Ishikawa (cell line): ENCODE results near the gene TNS3.

Experiments used
- CEBPB ChIP-seq: IDR thresholded peaks from 2 replicates; pipeline ENCODE4 v1.6.1; 2012
- CREB1 ChIP-seq: IDR thresholded peaks from 2 replicates; pipeline ENCODE4 v1.6.1; 2012; ENCODE audit warnings: low read depth
- EGR1 ChIP-seq: IDR thresholded peaks from 2 replicates; pipeline ENCODE4 v1.6.1; 2012
- EP300 ChIP-seq: IDR thresholded peaks from 2 replicates; pipeline ENCODE4 v1.6.1; 2012; ENCODE audit warnings: borderline replicate concordance
- FOXM1 ChIP-seq: IDR thresholded peaks from 2 replicates; pipeline ENCODE4 v1.6.1; 2012; ENCODE audit warnings: low read depth, borderline replicate concordance
- MAX ChIP-seq: IDR thresholded peaks from 2 replicates; pipeline ENCODE4 v1.6.1; 2012
- NFIC ChIP-seq: IDR thresholded peaks from 2 replicates; pipeline ENCODE4 v1.6.1; 2012
- RAD21 ChIP-seq: IDR thresholded peaks from 2 replicates; pipeline ENCODE4 v1.6.1; 2012; ENCODE audit warnings: low read depth
- REST ChIP-seq: IDR thresholded peaks from 2 replicates; pipeline ENCODE4 v1.6.1; 2012; ENCODE audit warnings: low read depth, mild to moderate bottlenecking
- TAF1 ChIP-seq: IDR thresholded peaks from 2 replicates; pipeline ENCODE4 v1.6.1; 2012; ENCODE audit warnings: low read depth, mild to moderate bottlenecking
- TCF12 ChIP-seq: IDR thresholded peaks from 2 replicates; pipeline ENCODE4 v1.6.1; 2012; ENCODE audit warnings: low read depth
- TEAD4 ChIP-seq: IDR thresholded peaks from 2 replicates; pipeline ENCODE4 v1.6.1; 2012
- USF1 ChIP-seq: IDR thresholded peaks from 2 replicates; pipeline ENCODE4 v1.6.1; 2012
- YY1 ChIP-seq: IDR thresholded peaks from 2 replicates; pipeline ENCODE4 v1.6.1; 2012; ENCODE audit warnings: low read depth
- ZBTB7A ChIP-seq: IDR thresholded peaks from 2 replicates; pipeline ENCODE4 v1.6.1; 2012; ENCODE audit warnings: low read depth

The TNS3 gene

GRCh38 chr7:47601119-47601880, 19.4 kb upstream of the TNS3 start:
- TF ChIP-seq FOXM1 = no peak
- no peak for TF ChIP-seq CREB1
- no peak for TF ChIP-seq TAF1
- TF ChIP-seq TEAD4 = no peak
- no peak for TF ChIP-seq EP300
- no peak for TF ChIP-seq USF1
- no peak for TF ChIP-seq EGR1
- no peak for TF ChIP-seq TCF12
- no peak for TF ChIP-seq REST
- TF ChIP-seq YY1 = no peak
- peak; percentile 10; the same call in 1 of the 2 replicates for TF ChIP-seq CEBPB
- TF ChIP-seq MAX = no peak; the same call in 1 of the 2 replicates
- no peak for TF ChIP-seq ZBTB7A
- no peak; the same call in none of the 2 replicates for TF ChIP-seq NFIC
- 0 out of 2 replicates have a peak, but pooled peaks have one; percentile 10 for TF ChIP-seq RAD21

- no peak for TF ChIP-seq EP300
- no peak for TF ChIP-seq CEBPB
- no peak; the same call in 1 of the 2 replicates for TF ChIP-seq RAD21
- no peak for TF ChIP-seq TAF1
- no peak for TF ChIP-seq USF1
- no peak for TF ChIP-seq REST
- no peak for TF ChIP-seq TEAD4
- TF ChIP-seq TCF12 = 0 out of 2 replicates have a peak, but pooled peaks have one; percentile 13
- TF ChIP-seq ZBTB7A = no peak
- peak; percentile 72 for TF ChIP-seq NFIC
- TF ChIP-seq MAX = peak; percentile 42; the same call in 1 of the 2 replicates
- TF ChIP-seq YY1 = no peak
- TF ChIP-seq CREB1 = no peak
- TF ChIP-seq FOXM1 = no peak
Observed at GRCh38 chr7:47600199-47601118, 18.5 kb upstream of the TNS3 start.

GRCh38 chr7:47597379-47597778, 15.5 kb upstream of the TNS3 start:
- TF ChIP-seq EGR1 (no peak), YY1 (no peak), CREB1 (no peak), NFIC (no peak), USF1 (no peak)

- TF ChIP-seq RAD21 (no peak), YY1 (no peak), FOXM1 (no peak), ZBTB7A (no peak), EGR1 (no peak), EP300 (no peak), TEAD4 (no peak), MAX (no peak), NFIC (no peak), REST (no peak), TAF1 (no peak), USF1 (no peak), TCF12 (no peak), CEBPB (no peak), CREB1 (no peak)
Observed at GRCh38 chr7:47596502-47597202, 14.7 kb upstream of the TNS3 start.
